Activated CD8-positive, alpha-beta memory T cell treated with anti-CD3 and anti-CD28 coated beads for 4 hours (primary cell): ENCODE data around the gene VTI1A.
"Not testable (repeated sequence)": the region's sequence is repeated elsewhere in the genome, so short reads cannot be mapped to it uniquely, and the experiment has no call there.

Source experiments
- DNase-seq, 2 donors: peaks; one replicate each; pipeline ENCODE4 v3.0.0-alpha.2; 2020; ENCODE audit warnings: low read depth in 2 of 2

The VTI1A gene

DNA sequence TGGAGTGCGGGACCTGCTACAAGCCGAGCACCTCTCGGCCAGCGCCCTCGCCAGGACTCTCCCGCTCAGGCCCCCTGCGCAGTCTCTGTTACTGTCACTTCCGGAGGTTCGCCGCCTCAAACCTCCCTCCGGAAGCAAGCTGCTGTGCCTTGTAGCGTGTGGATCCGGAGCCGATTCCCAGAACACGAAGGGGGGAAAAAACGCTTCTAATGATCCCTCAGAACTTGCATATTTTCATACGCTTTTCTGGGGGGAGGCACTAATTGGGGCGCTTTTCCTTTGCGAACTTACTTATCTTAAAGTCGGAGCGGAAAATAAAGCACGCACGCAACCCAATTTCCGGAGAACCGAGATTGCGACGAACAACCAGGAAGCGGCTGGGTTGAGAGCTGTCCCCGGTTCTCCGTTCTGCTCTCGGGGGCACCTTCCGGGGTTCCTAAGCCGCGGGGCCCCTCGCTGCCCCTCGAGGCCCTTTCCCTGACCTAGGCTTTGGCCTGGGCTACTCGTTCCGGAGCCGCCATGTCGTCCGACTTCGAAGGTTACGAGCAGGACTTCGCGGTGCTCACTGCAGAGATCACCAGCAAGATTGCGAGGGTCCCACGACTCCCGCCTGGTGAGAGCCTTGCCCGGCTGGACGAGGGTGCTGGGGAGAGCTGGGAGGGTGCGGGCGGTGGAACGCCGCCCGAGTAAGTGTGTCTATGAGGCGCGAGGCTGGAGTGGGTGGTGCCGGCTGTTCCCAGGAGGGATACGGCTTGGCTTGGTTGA, at the start of gene VTI1A, which contains the start of gene ZDHHC6:
VTI1A (plus strand) TSS at position 361 of the 765 bp plus-strand sequence; CDS start at position 520, 159 bp downstream.
ZDHHC6 (minus strand) TSS at position 60 of the 765 bp plus-strand sequence. CDS start 1,478 bp downstream, outside the sequence.
- DNase-seq, result peak; percentile 66 to 68

DNA sequence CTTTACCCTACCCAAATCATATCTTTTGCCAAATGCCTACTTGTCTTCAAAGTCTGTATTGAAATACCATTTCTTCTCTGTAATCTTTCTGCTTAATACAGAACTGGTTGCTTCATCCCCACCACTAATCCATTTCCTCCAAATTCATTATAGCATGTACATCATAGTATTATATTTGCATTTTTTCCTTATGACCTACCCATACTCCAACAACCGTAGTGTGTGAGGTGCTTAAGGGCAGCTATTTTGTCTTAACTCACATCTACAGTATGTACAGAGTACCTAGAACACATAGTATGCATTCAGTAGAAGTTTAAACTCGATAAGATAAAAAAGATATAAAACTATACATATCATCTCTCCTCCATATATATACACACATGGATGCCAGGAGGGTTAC, 49.4 kb upstream of the VTI1A start:
- DNase-seq, result no peak

DNA sequence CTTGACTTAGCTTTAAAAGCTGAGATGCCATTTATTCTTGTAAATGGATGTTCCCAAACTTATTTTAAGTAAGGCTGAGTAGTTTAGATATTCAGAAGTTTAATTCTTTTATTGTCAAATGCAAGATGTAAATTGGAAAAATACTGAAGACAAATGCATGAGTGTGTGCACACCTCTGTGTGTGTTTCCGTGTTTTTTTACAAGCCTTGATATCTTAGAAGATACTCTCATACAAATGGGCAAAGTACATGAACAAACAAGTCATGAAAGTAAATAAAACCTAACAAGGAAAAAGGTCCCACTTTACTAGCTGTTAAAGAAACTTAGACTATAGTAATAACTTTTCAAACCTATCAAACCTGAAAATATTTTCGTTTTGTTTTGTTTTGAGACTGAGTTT, 44.1 kb upstream of the VTI1A start:
- DNase-seq, result no peak

DNA sequence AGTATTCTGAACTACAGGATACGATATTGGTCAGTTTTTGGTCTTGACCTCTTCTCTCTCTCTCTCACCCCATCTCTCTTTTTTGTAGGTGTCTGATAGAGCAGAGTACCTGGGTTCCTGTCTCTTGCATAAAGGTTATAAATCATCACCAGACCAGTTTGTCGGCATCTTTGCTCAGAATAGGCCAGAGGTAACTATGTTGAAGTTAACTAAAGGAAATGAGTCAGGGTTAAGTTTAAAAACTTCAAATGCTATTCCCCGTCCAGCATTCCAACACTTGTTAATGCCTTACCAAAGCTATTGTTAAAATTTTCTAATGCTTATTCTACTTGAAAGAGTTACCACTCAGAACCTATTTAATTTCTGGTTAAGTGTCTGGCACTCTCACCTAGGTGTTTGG, 42.4 kb upstream of the VTI1A start:
- DNase-seq, result no peak

DNA sequence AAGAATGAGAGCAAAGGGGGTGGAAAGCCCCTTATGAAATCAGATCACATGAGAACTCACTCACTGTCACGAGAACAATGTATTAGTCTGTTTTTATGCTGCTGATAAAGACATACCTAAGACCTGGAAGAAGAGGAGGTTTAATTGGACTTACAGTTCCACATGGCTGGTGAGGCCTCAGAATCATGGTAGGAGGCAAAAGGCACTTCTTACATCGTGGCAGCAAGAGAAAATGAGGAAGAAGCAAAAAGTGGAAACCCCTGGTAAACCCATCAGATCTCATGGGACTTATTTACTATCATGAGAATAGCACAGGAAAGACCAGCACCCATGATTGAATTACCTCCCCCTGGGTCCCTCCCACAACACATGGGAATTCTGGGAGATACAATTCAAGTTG, 40.2 kb upstream of the VTI1A start:
- DNase-seq, result not testable (repeated sequence)

DNA sequence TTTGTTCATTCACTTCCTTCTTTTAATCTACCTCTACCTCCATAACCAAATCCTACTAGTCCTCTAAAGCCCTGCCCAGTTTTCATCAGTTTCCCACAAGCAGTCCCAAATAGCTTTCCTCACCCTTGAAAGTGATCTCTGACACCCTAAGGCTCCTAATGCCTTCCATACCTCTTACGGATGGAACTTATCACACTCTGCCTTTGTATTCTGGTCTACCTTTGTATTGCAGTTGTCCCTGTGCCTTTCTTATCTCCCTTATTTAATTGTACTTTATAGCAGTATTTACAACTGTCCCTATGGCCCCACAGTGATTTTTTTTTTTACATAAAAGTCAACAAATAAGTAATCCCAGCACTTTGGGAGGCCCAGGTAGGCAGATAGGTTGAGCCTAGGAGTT, 39.3 kb upstream of the VTI1A start:
- DNase-seq, result no peak

DNA sequence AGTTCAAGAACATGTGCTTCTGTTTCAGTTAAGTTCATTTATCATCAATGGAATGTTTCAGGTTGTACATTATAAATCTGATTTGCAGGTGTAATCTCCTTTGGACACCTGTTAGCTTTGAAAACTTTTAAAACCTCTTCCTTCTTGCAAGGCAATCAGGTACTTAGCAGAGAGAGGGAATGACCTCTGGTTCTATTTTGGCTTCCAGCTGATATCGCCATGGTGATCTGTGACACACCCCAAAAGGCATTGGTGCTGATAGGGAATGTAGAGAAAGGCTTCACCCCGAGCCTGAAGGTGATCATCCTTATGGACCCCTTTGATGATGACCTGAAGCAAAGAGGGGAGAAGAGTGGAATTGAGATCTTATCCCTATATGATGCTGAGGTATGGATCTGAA, 37.7 kb upstream of the VTI1A start:
- DNase-seq, result no peak

DNA sequence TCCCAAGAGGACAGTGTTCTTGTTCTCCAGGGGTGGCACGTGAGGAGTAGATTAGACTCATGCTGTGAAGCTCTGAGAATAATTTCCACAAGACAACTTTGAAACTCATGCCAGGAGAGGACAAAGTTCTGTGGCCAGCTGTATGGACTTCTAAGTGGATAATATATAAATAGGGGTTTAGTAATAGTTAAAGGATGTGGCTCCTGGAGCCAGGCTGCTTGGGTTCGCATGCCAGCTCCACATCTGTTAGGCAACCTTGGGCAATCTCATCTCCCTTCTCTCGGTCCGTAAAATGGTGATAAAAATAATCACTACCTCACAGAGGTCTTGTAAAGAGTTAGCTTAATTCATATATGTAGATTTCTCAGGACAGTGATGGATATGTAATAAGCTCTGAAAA, 37.3 kb upstream of the VTI1A start:
- no peak for DNase-seq

DNA sequence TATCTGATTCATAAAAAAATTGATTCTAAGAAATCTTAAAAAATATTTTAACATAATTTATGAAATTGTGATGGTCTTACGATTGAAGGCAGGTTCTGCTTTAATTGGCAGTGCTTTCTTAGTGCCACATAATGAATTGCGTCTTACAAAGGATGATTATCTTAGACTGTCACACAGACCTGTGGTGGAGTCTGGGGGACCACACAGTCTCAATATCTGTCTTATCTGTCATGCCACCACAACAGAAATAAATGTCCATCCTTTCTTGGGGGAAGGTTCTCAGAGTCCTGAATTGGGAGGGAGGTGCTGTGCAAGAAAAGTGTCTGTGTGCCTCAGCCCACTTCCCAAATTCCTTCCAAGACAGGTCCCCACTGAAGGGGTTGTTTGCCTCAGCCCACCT, 34.3 kb upstream of the VTI1A start:
- no peak for DNase-seq

DNA sequence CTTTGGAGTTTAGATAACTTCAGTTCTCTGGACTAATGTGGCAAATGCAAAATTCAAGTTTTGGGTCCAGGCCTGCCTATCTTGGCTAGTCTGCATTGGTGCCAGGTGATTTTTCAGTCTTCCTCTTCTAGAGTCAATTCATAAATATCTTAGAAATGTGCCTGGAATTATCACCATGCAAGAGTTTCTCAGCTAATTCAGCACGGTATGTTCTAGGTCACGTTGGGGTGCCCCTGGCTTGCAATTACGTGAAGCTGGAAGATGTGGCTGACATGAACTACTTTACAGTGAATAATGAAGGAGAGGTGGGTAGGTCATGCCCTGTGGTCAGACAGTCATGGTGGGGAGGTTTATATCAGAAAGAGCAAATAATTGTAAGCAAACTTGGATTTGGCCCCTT, 25.3 kb upstream of the VTI1A start:
- DNase-seq, result no peak

DNA sequence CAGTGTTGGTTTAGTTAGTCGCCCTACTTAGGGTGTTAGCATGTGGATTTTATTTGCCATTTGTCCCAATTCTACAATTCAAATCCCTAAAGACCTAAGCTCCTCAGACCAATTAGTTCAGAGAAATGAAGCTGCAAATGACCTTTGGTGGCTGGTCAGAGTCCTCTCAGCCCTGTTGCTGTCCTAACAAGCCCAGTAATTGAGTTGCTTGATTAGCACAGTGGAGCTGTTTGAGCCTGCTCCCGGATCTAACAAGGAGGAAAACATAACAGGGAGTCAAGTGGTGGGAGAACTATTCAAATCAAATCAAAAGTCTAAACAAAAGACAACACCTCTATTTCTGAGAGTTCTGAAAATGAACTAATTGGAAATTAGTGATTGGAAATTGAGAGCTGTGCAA, 22.4 kb upstream of the VTI1A start:
- DNase-seq, result no peak

DNA sequence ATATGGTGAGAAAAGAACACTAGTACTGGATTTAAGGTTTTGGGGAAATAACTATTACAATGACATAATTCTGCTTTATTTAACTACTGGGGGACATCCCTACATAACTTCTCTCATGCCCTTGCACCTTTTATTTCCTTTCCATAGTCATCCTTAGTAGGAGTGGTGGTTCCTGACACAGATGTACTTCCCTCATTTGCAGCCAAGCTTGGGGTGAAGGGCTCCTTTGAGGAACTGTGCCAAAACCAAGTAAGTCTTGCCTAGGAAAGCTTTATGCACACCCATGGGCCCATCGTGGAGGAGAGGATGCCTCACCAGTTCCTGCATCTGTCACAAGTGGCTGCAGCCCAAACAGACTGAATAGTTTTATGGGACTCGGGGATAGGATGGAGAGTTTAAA, 20.9 kb upstream of the VTI1A start:
- DNase-seq, result no peak

DNA sequence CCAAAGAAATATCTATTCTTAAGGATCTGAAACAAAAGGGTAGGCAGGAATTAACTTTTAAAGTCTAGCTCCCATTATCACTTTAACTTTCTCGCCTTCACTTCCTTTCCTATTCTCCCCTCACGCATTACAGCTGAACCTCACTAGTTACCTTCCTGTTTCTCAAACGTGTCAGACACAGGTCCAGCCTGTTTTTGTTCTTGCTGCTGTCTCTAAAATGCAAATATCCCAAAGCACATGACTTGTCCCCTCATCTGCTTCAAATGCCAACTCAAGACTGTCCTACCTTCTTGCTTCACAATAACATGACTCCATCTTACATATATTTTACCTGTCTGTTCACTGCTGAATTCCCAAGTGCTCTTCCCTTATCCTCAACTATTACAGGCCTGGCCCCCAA, 17.9 kb upstream of the VTI1A start:
- no peak for DNase-seq

DNA sequence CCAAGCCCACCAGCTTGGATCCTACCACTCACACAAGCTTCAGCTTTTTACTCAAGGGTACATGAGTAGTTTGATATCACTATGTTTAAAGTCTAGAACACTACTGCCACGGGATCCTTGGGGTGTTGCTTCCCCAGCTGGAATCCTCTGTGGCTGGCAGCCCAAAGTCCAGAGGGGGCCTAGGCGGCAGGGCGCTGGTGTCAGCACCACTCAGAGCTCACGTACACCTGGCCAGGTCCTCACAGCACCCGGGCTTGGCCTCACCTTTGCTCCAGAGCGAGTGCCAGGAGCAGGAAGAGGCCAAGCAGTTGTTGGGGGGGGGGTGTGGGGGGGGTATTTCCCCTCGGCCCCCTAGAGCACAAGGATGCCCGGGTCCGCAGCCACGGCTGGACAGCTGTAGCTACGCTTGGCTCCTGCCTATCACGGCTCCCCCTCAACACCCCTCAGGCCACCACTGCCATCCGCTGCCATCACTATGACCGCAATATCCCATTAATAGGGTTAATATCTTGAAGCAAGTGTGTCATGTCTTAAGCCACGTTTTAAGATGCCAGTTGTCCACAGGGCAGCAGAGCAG, 17.3 kb upstream of the VTI1A start:
- no peak for DNase-seq

DNA sequence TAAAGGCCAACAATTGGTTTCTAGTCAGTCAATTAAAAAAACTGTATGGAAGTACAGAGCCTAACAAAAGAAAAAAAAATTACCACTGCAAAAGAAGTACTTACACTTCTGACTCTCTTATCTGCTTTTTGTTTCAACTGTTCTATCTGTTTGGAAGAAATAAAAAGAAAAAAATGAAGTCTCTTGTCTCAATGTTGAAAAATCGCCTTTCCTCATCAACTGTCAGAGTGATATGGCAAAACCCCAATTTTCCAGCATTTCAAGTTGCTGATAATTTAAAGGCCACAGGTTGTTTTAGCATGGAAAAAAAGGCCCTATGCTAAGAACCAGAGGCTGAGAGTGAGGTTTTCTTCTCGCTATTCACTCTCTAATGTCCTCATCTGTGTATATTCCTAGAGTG, 13.9 kb upstream of the VTI1A start:
- no peak for DNase-seq

DNA sequence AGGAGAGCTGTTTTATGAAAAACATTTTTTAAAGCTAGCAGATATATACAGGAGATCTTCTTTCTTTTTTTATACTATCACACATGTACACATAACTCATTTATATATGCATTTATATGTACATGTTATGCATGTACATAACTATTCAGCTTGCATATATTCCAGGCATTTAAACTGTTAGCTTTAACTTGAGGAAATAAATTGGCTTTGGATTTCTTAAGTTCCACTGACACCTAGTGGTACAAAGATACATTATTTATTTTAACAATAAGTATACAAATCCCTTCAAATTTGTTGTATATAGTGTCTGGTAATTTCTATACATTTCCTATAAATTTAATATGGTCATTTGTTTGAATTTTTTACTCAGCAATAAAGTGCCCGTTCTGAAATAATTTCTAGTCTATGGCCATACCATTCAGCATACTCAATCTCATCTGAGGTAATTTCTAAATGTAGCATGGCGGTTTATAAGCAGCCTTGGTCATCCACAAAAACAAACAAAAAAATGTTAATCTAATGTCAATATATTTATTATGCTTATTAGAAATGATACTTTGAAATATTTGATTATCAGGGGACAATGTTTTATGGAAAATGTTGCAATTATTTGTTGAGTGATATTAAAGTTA, 11.9 kb upstream of the VTI1A start:
- no peak for DNase-seq

DNA sequence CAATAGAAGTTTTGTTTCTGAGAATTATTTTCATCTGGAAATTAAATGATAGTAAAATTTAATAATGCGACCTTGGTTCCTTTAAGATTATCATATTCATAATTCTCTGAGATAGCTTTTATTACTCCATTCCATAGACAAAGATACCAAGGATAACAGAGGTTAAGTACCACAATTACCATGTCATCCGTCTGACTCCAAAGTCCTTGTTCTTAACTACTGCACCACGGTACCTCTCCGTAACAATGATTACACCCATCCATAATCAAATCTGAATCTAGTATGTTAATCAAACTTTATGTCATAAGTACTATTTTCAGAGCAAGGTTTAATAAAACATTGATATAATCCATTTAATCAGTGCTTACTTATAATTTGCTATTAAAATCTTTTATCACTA, 8.7 kb upstream of the VTI1A start:
- DNase-seq, result no peak

DNA sequence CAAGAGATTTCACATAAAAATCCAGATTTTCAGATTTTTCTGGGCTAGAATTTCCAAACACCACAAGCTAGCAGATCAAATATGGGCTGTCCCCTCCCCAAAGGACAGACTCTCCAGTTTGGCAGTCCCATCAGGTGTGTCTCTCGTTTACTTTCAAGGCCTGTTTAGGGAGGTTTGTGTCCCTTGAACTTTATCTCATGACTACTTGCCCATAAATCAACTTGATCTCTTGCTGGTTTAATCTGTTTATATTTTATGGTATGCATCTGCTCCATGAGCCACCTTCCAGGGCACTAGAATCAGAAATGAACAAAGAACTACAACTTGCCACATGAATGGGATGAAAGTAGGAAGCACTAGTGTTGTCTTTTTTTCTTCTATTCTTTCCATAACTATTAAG, 5.5 kb upstream of the VTI1A start:
- no peak for DNase-seq

DNA sequence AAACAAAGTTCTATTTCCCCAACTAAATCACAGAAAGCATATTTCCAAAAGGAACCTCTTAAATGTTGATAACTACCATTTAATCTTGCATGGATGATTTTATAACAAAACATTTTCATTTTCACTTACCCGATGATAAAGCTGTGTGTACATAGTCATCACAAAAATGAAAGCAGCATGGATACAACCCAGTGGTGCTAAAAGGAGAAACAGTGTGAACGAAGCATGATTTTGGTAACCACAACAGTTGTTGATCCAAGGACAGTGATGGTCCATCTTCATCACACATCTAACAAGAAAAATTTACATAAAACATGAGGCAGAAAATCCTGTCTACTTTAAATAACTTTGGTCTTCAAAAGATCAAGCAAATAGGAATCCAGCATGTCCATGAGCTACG, 5.0 kb upstream of the VTI1A start:
- DNase-seq, result no peak

DNA sequence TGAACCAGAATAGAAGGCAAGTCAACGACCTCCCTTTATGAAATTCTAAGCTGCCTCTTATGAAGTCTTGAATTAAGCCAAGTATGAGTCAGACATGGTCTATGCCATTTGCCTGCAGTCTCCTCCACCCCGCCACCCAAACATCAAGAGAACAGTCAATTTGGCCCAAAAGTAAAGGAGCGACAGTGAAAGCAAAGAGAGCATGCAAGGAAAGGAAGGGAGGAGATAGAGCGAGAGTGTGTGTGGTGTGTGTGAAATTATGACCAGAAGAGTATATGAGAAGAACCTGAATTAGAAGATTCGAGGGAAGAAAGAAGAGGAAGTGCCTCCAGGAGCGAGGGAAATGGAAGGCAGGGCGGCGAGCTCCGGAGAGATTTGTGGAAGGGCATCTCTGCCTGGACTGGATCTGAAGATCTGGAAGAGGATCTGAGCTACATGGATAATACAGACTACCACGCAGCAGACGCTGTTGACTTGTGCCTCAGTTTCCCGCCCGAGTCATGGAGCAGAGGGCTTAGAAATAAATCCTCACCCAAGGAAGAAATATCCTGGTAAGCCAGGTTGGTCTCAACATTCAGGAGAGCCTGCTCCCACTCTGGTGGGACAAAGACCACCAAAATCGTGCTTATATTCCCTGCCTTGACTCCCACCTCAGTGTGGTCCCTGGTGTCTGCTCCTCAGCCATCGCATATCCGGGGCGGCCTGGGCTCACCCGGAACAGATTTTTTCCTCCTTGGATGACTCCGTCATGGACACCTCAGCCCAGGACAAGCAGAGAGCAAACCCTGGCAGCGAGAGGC, 760 bp upstream of the VTI1A start:
- DNase-seq, result no peak

DNA sequence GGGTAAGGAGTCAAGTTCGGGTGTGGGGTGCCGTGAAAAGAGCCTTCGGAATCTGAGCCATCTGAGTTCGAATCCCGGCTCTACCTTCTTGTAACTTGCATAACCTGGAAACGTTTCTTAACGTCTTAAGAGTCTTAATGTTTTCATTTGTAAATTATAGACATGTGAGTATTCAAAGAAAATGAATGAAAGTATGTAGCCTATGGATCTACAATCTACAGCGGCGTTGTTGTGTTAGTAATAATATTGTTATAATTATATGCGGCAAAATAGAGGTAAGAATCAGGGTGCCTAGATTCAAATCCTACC, 559 bp downstream of the VTI1A start:
- no peak for DNase-seq

DNA sequence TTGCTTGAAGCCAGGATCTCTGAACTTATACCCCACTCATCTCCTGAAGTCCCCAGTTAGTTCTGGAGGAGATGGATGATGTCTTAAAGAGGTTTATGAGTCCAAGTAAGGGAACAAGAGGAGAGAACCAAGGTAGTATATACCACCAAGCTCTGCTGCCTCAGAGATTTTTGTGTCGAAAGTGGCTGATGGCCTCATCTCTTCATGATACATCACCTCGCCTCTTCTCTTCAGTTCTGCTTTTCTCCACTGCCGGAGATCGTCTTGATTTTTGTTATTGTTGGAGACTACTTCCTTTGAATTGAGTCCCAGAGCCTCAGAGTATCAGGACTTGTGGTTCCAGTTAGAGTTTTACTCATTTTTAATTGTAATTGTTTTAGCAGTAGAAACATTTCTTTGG, 1.9 kb downstream of the VTI1A start:
- no peak for DNase-seq
